Kidney (tissue), 14 donors: ENCODE results near the gene SLC22A23. TPM values are rescaled to one million over a fixed set of nuclear protein-coding genes. Genes with fewer than 3 reads are reported as not detected.

Experiments
- DNase-seq, 5 donors: peaks; one replicate each; pipeline ENCODE4 v3.0.0-alpha.2; 2013 to 2020
- FAIRE-seq: peaks from 2 replicates; lab custom pipeline; 2012; peaks lifted over from hg19 to GRCh38; lab: Jason Lieb, UNC
- H3K27ac ChIP-seq, 2 donors: one replicate each; pipeline ENCODE4 v1.7.0; 2013; ENCODE audit warnings: low read depth in 2 of 2, low read length in 2 of 2, inconsistent platforms in 1 of 2
- H3K27me3 ChIP-seq: one replicate; pipeline ENCODE4 v1.7.1; 2013; ENCODE audit warnings: low read length, inconsistent platforms; ENCODE audit not compliant: control insufficient read depth, insufficient read depth
- H3K36me3 ChIP-seq, 3 donors: one replicate each; pipeline versions ENCODE4 v1.7.0 to v1.7.1; 2013; ENCODE audit warnings: low read length in 3 of 3, control low read depth in 1 of 3, inconsistent platforms in 1 of 3; ENCODE audit not compliant: insufficient read depth in 3 of 3, control insufficient read depth in 2 of 3
- H3K4me1 ChIP-seq, 3 donors: one replicate each; pipeline versions ENCODE4 v1.7.0 to v1.7.1; 2013; ENCODE audit warnings: low read length in 3 of 3, inconsistent platforms in 1 of 3, low read depth in 1 of 3; ENCODE audit not compliant: control insufficient read depth in 2 of 3, insufficient read depth in 2 of 3
- H3K4me3 ChIP-seq, 3 donors: one replicate each; pipeline versions ENCODE4 v1.7.0 to v1.8.1; 2013; ENCODE audit warnings: low read length in 3 of 3, control low read depth in 1 of 3, inconsistent platforms in 1 of 3
- H3K9ac ChIP-seq, 3 donors: one replicate each; pipeline versions ENCODE4 v1.7.0 to v1.7.1; 2013; ENCODE audit warnings: low read length in 3 of 3, control low read depth in 1 of 3, inconsistent platforms in 1 of 3
- H3K9me3 ChIP-seq, 3 donors: one replicate each; pipeline versions ENCODE4 v1.7.0 to v1.7.1; 2013; ENCODE audit warnings: low read length in 3 of 3, control low read depth in 1 of 3, inconsistent platforms in 1 of 3; ENCODE audit not compliant: control insufficient read depth in 2 of 3, insufficient read depth in 1 of 3
- intact Hi-C: fragments of 100-400 bp; cut with DNase I; formaldehyde crosslinking; loops from one replicate; pipeline ENCODE4 v1.11.1; 2022
- polyA plus RNA-seq: library from polyadenylated mRNA; stranded (reverse); fragments of 350-450 nt; fragmentation: Illumina TruSeq; extraction: RNeasy Lipid Tissue Mini Kit (QIAGEN cat#74804); gene quantifications from one replicate; pipeline ENCODE4 v1.2.3, GENCODE V29; 2014; ENCODE audit warnings: low read depth, low replicate concordance; ENCODE audit not compliant: insufficient read depth
- total RNA-seq: library from RNA; stranded (reverse); fragmentation: NEBNext Ultra II Directional; extraction: Animal tissue kit (Norgen Biotek cat#: 25700); gene quantifications from one replicate; pipeline ENCODE4 v1.2.1, GENCODE V29; 2021
- TF ChIP-seq, protein P1 (sequence below): IDR thresholded peaks from 3 replicates; pipeline ENCODE4 v1.5.1; 2012; ENCODE audit warnings: mild to moderate bottlenecking, moderate library complexity, borderline replicate concordance; ENCODE audit not compliant: insufficient read depth; ENCODE audit errors: extremely low read depth
- donor health status: control.
- donor health status: control.
- donor health status: control.
- donor health status: control.
- donor health status: control.
- donor health status: DM: yes; HTN: yes; CAD: no.
- donor health status: Normal renal cell carcinoma (clear cell type).

SLC22A23 gene
- total and polyA plus RNA-seq, 2 donors from 2014 or later, result 5.3 to 5.7 TPM

DNA sequence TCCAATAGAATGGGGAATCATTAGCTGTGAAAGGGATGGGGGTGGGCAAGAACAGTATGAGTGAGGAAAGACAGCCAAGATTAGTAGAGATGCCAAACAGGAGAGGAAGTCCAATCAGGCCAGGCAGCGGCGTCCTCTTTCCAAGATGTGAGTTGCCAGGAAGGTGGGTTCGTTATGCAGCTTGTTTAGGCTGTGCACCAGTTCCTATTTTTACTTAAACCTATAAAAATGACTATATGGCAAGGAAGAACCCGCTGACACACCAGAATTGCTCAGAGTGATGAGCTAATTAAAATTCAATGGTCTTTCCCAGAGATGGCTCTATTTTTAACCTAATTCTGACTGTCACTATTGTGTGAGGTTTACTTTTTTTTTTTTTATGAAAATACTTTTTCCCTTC lies 88.2 kb downstream of the SLC22A23 start:
- no peak overlapping the region for H3K9ac ChIP-seq
- intact Hi-C loops, result no loop called here
- no peak overlapping the region for H3K4me3 ChIP-seq
- no peak overlapping the region for H3K27ac ChIP-seq
- no peaks in the 10 kb centered on the region for H3K27me3 ChIP-seq
- FAIRE-seq (no peak), DNase-seq (no peak)
- H3K4me1 ChIP-seq, result peaks cover 0 to 30% (median 11%) of the 10 kb centered on the region in 3 donors
- no peaks in the 10 kb centered on the region for H3K36me3 ChIP-seq
- no peaks in the 10 kb centered on the region for H3K9me3 ChIP-seq
- TF ChIP-seq, protein P1, sequence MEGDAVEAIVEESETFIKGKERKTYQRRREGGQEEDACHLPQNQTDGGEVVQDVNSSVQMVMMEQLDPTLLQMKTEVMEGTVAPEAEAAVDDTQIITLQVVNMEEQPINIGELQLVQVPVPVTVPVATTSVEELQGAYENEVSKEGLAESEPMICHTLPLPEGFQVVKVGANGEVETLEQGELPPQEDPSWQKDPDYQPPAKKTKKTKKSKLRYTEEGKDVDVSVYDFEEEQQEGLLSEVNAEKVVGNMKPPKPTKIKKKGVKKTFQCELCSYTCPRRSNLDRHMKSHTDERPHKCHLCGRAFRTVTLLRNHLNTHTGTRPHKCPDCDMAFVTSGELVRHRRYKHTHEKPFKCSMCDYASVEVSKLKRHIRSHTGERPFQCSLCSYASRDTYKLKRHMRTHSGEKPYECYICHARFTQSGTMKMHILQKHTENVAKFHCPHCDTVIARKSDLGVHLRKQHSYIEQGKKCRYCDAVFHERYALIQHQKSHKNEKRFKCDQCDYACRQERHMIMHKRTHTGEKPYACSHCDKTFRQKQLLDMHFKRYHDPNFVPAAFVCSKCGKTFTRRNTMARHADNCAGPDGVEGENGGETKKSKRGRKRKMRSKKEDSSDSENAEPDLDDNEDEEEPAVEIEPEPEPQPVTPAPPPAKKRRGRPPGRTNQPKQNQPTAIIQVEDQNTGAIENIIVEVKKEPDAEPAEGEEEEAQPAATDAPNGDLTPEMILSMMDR, result no peak

DNA sequence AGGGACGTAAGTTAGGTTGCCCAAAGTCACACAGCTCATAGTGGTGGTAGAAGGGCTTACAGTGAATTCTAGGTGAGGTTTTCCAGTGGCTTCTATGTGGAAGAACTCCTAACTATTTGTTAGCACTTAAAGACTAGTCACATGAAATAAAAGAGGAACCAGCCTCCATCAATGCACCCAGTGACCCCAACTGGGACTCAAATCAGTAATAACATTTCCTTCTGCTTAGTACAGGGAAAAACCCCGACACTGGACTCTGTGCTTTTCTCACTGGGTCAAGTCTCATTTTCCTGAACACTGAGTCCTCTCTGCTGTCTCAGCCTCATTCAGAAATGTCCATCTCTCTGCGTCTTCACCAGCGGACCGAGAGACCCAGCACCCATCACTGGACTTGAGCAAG lies 89.2 kb downstream of the SLC22A23 start:
- Histone ChIP-seq H3K36me3 (no peaks in the 10 kb centered on the region), H3K4me1 (peaks cover 0 to 30% (median 6%) of the 10 kb centered on the region in 3 donors), H3K27ac (peak overlapping the region in 1 of 2 donors; percentile 5), H3K4me3 (no peak overlapping the region), H3K9me3 (no peaks in the 10 kb centered on the region), H3K27me3 (no peaks in the 10 kb centered on the region), H3K9ac (no peak overlapping the region)
- no peak for FAIRE-seq
- TF ChIP-seq, protein P1, result no peak
- no peak for DNase-seq
- intact Hi-C loops, result no loop called here

DNA sequence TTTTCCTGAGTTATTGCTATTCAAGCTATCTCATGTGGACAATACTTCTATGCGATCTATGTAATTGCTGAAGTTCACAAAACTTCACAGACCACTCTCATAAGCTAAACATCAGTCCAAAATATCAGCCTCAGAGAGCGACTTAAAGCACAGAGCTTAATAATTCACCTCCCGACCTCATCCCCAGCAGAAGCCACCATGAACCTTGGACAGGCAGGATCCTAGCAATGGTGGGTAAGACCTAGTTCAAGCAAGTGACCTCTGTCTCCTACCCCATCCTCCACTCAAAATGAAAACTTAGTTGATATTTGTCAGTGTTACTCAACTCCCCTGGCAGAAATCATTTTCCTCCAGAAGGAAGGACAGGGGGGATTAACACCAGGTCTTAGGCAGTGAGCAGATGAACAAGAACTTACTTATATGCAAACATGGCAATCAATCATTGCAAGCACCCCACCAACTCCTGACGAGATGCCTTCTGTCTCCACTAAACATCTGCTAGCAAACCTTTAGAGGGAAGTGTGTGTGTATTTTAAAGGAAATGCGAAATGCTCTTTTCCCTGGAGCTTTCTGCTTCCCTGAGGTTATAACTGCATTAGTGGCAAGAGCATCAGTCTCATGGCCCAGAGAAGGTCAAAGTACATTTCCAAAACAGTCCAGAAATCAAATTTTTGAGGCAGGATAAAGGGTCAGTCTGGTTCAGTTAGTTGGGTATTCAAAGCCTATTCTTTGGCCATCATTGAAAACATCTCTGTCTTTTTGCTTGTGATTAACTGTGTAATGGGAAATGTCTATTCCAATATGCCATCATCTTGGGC lies 90.0 kb downstream of the SLC22A23 start:
- TF ChIP-seq, protein P1, result no peak
- DNase-seq, result no peak
- no peaks in the 10 kb centered on the region for H3K27me3 ChIP-seq
- H3K9me3 ChIP-seq, result no peaks in the 10 kb centered on the region
- intact Hi-C loops, result no loop called here
- H3K36me3 ChIP-seq, result no peaks in the 10 kb centered on the region
- no peak for FAIRE-seq
- peaks cover 0 to 26% (median 9%) of the 10 kb centered on the region in 3 donors for H3K4me1 ChIP-seq
- H3K9ac ChIP-seq, result no peak overlapping the region
- H3K27ac ChIP-seq, result peak overlapping the region; percentile 5 to 10
- no peak overlapping the region for H3K4me3 ChIP-seq
